K562 treated with DMSO at 1 percent for 48 hours (cell line): ENCODE data around the gene PPP1R15B. TPM values are rescaled to one million over a fixed set of nuclear protein-coding genes. Genes with fewer than 3 reads are reported as not detected.

Experiments
- total RNA-seq: library from RNA; unstranded; fragments of 300-600 nt; gene quantifications from 2 replicates; pipeline ENCODE4 v1.2.3, GENCODE V29; 2022; ENCODE audit warnings: low replicate concordance; ENCODE audit errors: extremely low read depth

PPP1R15B gene
- total RNA-seq: not detected in 2 replicates

DNA sequence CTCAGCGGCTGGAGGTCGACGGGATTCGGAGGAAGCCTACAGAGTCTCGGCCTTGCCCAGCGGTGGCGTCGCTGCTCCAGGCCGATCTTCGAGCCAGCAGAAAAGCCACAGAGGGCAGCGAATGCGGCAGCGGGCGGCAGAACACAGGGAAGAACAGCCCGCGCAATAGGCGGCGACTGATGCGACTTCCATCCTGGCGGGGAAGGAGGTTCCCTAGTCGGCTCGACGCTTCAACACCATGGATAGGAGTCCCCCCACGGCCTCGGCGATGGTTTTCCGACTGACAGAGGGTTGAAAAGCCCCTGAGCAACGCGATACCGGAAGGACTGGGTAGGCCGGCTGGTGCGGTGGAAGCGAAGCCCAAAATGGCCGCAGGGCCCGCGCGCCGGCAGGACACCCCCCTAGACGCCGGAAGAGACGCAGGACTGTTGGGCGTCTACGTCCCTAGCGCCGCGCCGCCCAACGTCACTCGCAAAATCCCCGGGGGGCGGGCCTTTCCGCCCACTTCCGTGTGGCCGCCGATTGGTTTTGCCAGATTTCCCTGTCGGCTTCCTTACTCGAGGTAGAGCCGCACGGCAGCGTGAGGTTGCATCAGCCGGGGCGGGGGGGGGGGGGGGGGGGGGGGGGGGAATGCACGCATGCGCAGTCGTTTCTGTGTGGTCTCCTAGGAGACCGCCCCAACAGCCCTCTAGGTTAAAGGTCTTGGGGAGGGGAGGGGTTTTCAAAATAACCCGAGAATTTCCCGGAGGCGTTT, at the start of gene PPP1R15B:
Gene PPP1R15B, minus strand, starts transcription at position 367 of the 754 bp plus-strand sequence. CDS start 406 bp downstream, outside the sequence.

DNA sequence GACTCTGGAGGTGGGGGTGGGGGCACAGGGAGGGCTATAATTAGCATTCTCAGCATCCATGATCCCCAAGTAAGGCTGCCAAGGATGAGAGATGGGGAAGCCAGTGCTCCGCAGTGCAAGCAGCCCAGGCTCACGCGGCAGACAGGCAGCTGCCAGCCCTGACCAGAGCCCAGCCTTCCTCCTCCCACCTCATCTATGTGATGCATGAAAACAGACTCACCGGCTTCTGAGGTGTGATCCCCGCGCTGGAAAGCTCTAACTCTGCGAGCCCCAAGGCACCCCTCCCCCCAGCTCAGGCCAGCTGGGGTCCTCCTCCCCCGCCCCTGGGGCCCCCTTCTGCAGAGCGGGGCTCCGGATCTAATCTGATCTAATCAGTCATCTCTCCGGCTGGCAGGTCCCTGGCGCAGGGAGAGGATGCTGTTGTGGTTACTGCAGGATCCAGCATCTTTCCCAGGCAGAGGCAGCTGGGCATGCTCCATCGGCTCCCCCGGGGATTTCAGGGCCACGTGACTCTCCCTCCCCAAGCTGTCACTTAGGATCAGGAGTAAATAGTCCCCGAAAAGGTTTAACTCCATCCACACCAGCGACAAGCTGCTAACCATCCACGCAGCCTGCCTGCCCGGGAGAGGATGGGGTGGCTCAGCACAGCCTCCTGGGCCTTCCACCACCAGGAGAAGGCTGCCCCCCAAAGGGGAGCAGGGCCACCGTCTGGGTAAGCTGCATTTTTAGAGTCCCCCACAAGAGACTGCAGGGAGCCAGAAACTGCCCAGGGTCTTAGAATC, 52.0 kb downstream of the PPP1R15B start, which contains the start of gene PLEKHA6:
Gene PLEKHA6, minus strand, starts transcription at position 456 of the 782 bp plus-strand sequence. CDS start 86,202 bp downstream, outside the sequence.

Other genes starting within 250 kb of the PPP1R15B start
- gene REN, start 245.5 kb downstream of the PPP1R15B start, total RNA-seq: not detected in 2 replicates
- gene KISS1, start 215.3 kb downstream of the PPP1R15B start, total RNA-seq: not detected in 2 replicates
- gene GOLT1A, start 197.8 kb downstream of the PPP1R15B start, total RNA-seq: not detected in 2 replicates
- not detected in 2 replicates for gene PLEKHA6, start 51.9 kb downstream of the PPP1R15B start, total RNA-seq
- not detected in 2 replicates for gene PIK3C2B, start 83.0 kb upstream of the PPP1R15B start, total RNA-seq
- gene MDM4, start 104.6 kb upstream of the PPP1R15B start, total RNA-seq: not detected in 2 replicates